IPS-18a (cell line): ENCODE measurements around the gene MEGF8.

ENCODE experiments used
- H3K27ac ChIP-seq: one replicate; pipeline ENCODE4 v1.5.1; 2013; ENCODE audit warnings: low read length
- H3K27me3 ChIP-seq: one replicate; pipeline ENCODE4 v1.6.1; 2013; ENCODE audit warnings: mild to moderate bottlenecking, low read length; ENCODE audit not compliant: control insufficient read depth, insufficient read depth
- H3K36me3 ChIP-seq: one replicate; pipeline ENCODE4 v1.6.1; 2013; ENCODE audit warnings: low read depth, low read length; ENCODE audit not compliant: control insufficient read depth
- H3K4me1 ChIP-seq: one replicate; pipeline ENCODE4 v1.6.1; 2013; ENCODE audit warnings: low read depth, low read length; ENCODE audit not compliant: control insufficient read depth
- H3K4me3 ChIP-seq: one replicate; pipeline ENCODE4 v1.5.1; 2013; ENCODE audit warnings: low read length
- H3K9ac ChIP-seq: one replicate; pipeline ENCODE4 v1.6.1; 2013; ENCODE audit warnings: mild to moderate bottlenecking, low read length, moderate library complexity
- H3K9me3 ChIP-seq: one replicate; pipeline ENCODE4 v1.6.1; 2013; ENCODE audit warnings: low read depth, low read length; ENCODE audit not compliant: control insufficient read depth

Gene MEGF8

DNA sequence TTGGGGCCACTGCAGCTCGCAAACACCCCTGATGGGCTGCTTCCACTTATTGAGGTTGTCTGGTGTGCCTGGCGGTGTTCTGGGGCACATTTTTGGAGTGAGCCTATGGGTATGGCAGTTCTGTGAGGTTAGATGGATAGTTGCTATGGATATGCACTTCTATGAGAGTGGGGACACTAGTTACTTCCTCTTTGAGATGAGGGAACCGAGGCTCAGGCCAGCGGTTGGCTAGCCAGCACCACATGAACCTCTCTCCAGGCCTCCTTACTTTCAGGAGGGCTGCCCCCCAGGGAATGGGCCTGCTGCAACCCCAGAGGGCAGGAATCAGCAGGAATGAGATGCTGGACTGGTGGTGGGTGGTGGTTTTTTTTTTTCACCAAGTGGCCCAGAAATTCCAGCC is 37.0 kb upstream of the MEGF8 start:
- H3K36me3 ChIP-seq, result peaks cover 47% of the 10 kb centered on the region
- H3K4me1 ChIP-seq, result peaks cover 12% of the 10 kb centered on the region
- no peak overlapping the region for H3K9ac ChIP-seq

DNA sequence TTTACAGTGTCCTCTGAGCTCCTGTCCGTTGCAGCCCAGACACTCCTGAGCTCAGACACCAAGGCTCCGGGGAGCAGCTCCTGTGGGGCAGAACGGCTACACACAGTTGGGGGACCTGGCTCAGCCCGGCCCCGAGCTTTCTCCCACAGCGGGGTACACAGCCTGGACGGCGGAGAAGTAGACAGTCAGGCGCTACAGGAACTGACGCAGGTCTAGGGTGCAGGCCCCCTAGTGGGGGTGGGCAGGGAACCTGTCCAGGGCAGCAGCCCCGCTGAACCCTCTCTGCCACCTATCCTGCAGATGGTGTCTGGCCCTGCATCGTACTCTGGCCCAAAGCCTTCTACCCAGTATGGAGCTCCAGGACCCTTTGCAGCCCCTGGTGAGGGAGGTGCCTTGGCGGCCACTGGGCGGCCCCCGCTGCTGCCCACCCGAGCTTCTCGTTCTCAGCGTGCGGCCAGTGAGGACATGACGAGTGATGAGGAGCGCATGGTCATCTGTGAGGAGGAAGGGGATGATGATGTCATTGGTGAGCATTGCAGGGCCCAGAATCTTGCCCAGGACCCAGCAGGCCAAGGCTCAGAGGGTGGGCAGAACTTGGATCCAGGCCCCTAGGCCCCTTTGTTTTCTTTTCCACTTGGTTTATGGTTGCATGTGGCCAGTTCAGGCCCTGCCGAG is 36.4 kb upstream of the MEGF8 start:
- H3K36me3 ChIP-seq, result peaks cover 47% of the 10 kb centered on the region
- peaks cover 12% of the 10 kb centered on the region for H3K4me1 ChIP-seq
- H3K27ac ChIP-seq, result no peak overlapping the region
- H3K4me3 ChIP-seq, result no peak overlapping the region
- no peaks in the 10 kb centered on the region for H3K9me3 ChIP-seq
- no peak overlapping the region for H3K9ac ChIP-seq
- H3K27me3 ChIP-seq, result no peaks in the 10 kb centered on the region

More for the DNA sequence above, 37.0 kb upstream of the MEGF8 start:
- H3K27ac ChIP-seq, result no peak overlapping the region
- H3K27me3 ChIP-seq, result no peaks in the 10 kb centered on the region
- no peaks in the 10 kb centered on the region for H3K9me3 ChIP-seq
- no peak overlapping the region for H3K4me3 ChIP-seq

DNA sequence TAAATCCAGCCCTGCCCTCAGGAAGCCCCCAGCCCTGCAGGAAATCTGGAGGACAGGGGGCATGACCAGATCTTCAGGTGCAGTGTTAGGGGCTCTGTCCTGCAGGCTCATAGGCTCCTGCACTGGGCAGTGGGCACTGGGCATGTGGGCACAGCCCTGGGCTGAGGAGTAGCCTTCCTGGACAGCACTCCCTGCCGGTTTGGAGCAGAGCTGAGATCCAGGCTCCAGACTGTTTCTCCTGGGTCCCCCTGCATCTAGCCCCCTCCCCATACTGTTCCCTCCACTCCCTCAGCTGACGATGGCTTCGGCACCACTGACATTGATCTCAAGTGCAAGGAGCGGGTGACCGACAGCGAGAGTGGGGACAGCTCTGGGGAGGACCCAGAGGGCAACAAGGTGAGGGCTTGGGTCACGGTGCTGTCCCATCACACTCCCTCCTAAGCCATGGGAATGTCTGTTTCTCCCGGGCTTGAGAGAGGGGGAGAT is 35.8 kb upstream of the MEGF8 start:
- H3K4me1 ChIP-seq, result peaks cover 12% of the 10 kb centered on the region
- H3K36me3 ChIP-seq, result peaks cover 47% of the 10 kb centered on the region
- H3K9me3 ChIP-seq, result no peaks in the 10 kb centered on the region
- H3K27ac ChIP-seq, result no peak overlapping the region
- H3K27me3 ChIP-seq, result no peaks in the 10 kb centered on the region
- no peak overlapping the region for H3K4me3 ChIP-seq
- no peak overlapping the region for H3K9ac ChIP-seq

DNA sequence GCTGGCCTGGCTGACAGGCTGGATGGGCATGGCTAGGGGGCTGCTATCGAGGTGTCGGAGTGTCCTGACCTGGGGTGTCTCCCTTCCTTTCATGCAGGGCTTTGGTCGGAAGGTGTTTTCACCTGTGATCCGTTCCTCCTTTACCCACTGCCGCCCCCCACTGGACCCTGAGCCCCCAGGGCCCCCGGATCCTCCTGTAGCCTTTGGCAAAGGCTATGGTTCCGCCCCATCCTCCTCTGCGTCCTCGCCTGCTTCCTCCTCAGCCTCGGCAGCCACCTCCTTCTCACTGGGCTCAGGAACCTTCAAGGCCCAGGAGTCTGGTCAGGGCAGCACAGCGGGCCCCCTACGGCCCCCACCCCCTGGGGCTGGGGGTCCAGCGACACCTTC is 35.3 kb upstream of the MEGF8 start:
- H3K4me1 ChIP-seq, result peaks cover 9% of the 10 kb centered on the region
- H3K4me3 ChIP-seq, result no peak overlapping the region
- no peak overlapping the region for H3K27ac ChIP-seq
- no peak overlapping the region for H3K9ac ChIP-seq
- no peaks in the 10 kb centered on the region for H3K9me3 ChIP-seq
- peaks cover 47% of the 10 kb centered on the region for H3K36me3 ChIP-seq
- H3K27me3 ChIP-seq, result no peaks in the 10 kb centered on the region

DNA sequence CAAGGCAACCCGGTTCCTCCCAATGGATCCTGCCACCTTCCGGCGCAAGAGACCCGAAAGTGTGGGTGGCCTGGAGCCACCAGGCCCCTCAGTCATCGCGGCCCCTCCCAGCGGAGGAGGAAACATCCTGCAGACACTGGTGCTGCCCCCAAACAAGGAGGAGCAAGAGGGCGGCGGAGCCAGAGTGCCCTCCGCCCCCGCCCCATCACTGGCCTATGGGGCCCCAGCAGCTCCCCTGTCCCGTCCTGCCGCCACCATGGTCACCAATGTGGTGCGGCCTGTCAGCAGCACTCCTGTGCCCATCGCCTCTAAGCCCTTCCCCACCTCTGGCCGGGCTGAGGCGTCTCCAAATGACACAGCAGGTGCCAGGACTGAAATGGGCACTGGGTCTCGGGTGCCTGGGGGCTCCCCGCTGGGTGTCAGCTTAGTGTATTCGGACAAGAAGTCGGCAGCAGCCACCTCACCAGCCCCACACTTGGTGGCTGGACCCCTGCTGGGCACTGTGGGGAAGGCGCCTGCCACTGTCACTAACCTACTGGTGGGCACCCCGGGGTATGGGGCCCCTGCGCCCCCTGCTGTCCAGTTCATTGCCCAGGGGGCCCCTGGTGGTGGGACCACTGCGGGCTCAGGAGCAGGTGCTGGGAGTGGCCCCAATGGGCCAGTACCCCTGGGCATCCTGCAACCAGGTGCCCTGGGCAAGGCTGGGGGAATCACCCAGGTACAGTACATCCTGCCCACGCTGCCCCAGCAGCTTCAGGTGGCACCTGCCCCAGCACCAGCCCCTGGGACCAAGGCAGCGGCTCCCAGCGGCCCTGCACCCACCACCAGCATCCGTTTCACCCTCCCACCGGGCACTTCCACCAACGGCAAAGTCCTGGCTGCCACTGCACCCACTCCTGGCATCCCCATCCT is 34.7 kb upstream of the MEGF8 start:
- peaks cover 47% of the 10 kb centered on the region for H3K36me3 ChIP-seq

DNA sequence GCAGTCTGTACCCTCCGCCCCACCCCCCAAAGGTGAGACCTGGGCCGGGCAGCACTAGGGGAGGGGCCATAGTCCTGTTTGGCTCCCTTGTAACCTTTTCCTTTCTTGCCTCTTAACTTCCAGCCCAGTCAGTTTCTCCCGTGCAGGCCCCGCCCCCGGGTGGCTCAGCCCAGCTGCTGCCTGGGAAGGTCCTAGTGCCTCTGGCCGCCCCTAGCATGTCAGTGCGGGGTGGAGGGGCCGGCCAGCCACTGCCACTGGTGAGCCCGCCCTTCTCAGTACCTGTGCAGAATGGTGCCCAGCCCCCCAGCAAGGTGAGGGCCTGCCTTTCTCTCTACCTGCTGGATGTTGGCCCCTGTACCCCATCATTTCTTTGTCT is 34.0 kb upstream of the MEGF8 start:
- peaks cover 47% of the 10 kb centered on the region for H3K36me3 ChIP-seq
- no peaks in the 10 kb centered on the region for H3K9me3 ChIP-seq
- H3K27me3 ChIP-seq, result no peaks in the 10 kb centered on the region

More for the DNA sequence above, 34.7 kb upstream of the MEGF8 start:
- H3K4me1 ChIP-seq, result peaks cover 3% of the 10 kb centered on the region
- no peak overlapping the region for H3K9ac ChIP-seq
- H3K9me3 ChIP-seq, result no peaks in the 10 kb centered on the region
- no peaks in the 10 kb centered on the region for H3K27me3 ChIP-seq
- H3K27ac ChIP-seq, result no peak overlapping the region
- H3K4me3 ChIP-seq, result no peak overlapping the region

DNA sequence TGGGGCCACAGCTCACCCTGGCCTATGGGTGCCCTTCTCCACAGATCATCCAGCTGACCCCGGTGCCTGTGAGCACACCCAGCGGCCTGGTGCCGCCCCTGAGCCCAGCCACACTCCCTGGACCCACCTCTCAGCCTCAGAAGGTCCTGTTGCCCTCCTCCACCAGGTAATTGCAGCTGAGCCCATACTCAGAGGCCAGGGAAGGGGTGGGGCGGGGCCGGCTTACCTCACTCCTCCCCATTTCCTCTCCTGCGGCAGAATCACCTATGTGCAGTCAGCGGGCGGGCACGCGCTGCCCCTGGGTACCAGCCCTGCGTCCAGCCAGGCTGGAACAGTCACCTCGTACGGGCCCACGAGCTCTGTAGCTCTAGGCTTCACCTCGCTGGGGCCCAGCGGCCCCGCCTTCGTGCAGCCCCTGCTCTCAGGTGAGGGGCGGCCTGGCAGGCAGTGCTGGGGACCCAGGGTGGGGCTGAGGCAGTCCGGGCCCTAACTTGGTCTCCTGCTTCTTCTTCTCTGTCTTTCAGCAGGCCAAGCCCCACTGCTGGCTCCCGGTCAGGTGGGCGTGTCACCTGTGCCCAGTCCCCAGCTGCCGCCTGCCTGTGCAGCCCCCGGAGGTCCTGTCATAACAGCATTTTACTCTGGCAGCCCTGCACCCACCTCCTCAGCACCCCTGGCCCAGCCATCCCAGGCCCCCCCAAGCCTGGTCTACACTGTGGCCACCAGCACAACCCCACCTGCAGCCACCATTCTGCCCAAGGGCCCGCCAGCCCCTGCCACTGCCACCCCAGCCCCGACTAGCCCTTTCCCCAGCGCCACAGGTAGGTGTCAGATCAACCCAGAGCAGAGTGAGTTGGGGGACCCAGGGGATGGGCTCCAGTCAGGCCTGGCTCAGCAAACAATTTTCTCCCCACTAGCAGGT is 33.1 kb upstream of the MEGF8 start:
- Histone ChIP-seq H3K9me3 (no peaks in the 10 kb centered on the region), H3K36me3 (peaks cover 51% of the 10 kb centered on the region), H3K27me3 (no peaks in the 10 kb centered on the region), H3K4me1 (no peaks in the 10 kb centered on the region), H3K27ac (no peak overlapping the region), H3K9ac (no peak overlapping the region), H3K4me3 (no peak overlapping the region)

More for the DNA sequence above, 34.0 kb upstream of the MEGF8 start:
- H3K9ac ChIP-seq, result no peak overlapping the region
- H3K4me1 ChIP-seq, result no peaks in the 10 kb centered on the region
- no peak overlapping the region for H3K27ac ChIP-seq
- H3K4me3 ChIP-seq, result no peak overlapping the region

DNA sequence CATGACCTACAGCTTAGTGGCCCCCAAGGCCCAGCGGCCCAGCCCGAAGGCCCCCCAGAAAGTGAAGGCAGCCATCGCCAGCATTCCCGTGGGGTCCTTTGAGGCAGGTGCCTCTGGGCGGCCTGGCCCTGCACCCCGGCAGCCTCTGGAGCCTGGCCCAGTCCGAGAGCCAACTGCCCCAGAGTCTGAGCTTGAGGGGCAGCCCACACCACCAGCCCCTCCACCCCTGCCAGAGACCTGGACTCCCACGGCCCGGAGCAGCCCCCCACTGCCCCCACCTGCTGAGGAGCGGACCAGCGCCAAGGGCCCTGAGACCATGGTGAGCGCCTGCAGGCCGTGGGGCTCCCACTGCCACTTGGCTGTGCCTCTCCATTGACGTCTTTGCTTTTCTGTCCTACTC is 32.5 kb upstream of the MEGF8 start:
- Histone ChIP-seq H3K27ac (no peak overlapping the region), H3K27me3 (no peaks in the 10 kb centered on the region), H3K9me3 (no peaks in the 10 kb centered on the region), H3K36me3 (peaks cover 44% of the 10 kb centered on the region), H3K9ac (no peak overlapping the region), H3K4me1 (no peaks in the 10 kb centered on the region), H3K4me3 (no peak overlapping the region)

DNA sequence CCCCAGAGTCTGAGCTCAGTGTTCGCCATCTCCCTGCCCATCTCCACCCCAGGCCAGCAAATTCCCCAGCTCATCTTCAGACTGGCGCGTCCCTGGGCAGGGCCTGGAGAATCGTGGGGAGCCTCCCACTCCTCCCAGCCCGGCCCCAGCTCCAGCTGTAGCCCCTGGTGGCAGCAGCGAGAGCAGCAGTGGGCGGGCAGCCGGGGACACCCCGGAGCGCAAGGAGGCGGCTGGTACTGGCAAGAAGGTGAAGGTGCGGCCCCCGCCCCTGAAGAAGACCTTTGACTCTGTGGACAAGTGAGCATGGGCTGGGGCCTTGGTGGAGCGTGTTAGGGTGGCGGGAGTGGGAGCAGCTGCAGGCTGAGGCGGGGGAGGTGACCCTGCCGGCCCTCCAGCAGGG is 31.9 kb upstream of the MEGF8 start:
- no peaks in the 10 kb centered on the region for H3K9me3 ChIP-seq
- no peaks in the 10 kb centered on the region for H3K4me1 ChIP-seq
- H3K36me3 ChIP-seq, result peaks cover 38% of the 10 kb centered on the region
- no peak overlapping the region for H3K9ac ChIP-seq
- H3K27ac ChIP-seq, result no peak overlapping the region
- H3K4me3 ChIP-seq, result no peak overlapping the region
- no peaks in the 10 kb centered on the region for H3K27me3 ChIP-seq

DNA sequence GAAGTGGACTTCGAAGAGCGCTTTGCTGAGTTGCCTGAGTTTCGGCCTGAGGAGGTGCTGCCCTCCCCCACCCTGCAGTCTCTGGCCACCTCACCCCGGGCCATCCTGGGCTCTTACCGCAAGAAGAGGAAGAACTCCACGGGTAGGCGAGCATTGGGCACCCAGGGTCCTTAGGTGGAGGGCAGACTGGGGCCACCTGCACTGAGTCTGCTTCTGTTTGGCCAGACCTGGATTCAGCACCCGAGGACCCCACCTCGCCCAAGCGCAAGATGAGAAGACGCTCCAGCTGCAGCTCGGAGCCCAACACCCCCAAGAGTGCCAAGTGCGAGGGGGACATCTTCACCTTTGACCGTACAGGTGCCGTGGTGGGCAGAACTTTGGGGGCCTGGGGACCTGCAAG is 31.5 kb upstream of the MEGF8 start:
- Histone ChIP-seq H3K9me3 (no peaks in the 10 kb centered on the region), H3K9ac (no peak overlapping the region), H3K4me1 (no peaks in the 10 kb centered on the region), H3K36me3 (peaks cover 34% of the 10 kb centered on the region), H3K27ac (no peak overlapping the region), H3K4me3 (no peak overlapping the region), H3K27me3 (no peaks in the 10 kb centered on the region)

DNA sequence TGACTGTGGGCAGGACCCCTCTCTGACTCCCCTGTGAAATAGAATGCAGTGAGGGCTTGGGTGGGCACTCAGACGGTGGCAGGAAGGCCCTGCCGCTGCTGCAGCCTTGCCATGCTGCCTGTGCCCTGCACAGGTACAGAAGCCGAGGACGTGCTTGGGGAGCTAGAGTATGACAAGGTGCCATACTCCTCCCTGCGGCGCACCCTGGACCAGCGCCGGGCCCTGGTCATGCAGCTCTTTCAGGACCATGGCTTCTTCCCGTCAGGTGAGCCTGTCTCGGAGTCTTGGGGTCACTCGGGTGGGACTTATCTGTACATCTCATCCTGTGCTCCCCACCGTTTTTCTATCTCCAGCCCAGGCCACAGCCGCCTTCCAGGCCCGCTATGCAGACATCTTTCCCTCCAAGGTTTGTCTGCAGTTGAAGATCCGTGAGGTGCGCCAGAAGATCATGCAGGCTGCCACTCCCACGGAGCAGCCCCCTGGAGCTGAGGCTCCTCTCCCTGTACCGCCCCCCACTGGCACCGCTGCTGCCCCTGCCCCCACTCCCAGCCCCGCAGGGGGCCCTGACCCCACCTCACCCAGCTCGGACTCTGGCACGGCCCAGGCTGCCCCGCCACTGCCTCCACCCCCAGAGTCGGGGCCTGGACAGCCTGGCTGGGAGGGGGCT is 30.8 kb upstream of the MEGF8 start:
- no peaks in the 10 kb centered on the region for H3K27me3 ChIP-seq
- no peak overlapping the region for H3K4me3 ChIP-seq
- no peaks in the 10 kb centered on the region for H3K9me3 ChIP-seq
- no peak overlapping the region for H3K9ac ChIP-seq
- H3K27ac ChIP-seq, result no peak overlapping the region
- peaks cover 28% of the 10 kb centered on the region for H3K36me3 ChIP-seq
- H3K4me1 ChIP-seq, result no peaks in the 10 kb centered on the region
